Neutrophil (primary cell): ENCODE results near the gene EFCAB5.

ENCODE experiments used
- H3K27ac ChIP-seq: fragments of 200-600 bp; sonication (generic); 2 replicates; pipeline ENCODE4 v1.5.1; 2016; ENCODE audit warnings: mild to moderate bottlenecking, moderate library complexity
- H3K27me3 ChIP-seq: fragments of 200-600 bp; sonication (generic); 2 replicates; pipeline ENCODE4 v1.6.0; 2016; ENCODE audit warnings: mild to moderate bottlenecking
- H3K36me3 ChIP-seq: fragments of 200-600 bp; sonication (generic); 2 replicates; pipeline ENCODE4 v1.5.1; 2017
- H3K4me1 ChIP-seq, 2 experiments: fragments of 200-600 bp in 1 of 2; sonication (generic) in 1 of 2; 1 replicate in 1 of 2; 2 replicates in 1 of 2; pipeline versions ENCODE4 v1.5.1 to v1.6.1; 2013 to 2016; ENCODE audit warnings: low read depth in 1 of 2, low read length in 1 of 2, mild to moderate bottlenecking in 1 of 2, moderate library complexity in 1 of 2; ENCODE audit not compliant: control insufficient read depth in 1 of 2, insufficient read depth in 1 of 2
- H3K4me3 ChIP-seq, 2 experiments: fragments of 200-600 bp in 1 of 2; sonication (generic) in 1 of 2; 1 replicate in 1 of 2; 2 replicates in 1 of 2; pipeline ENCODE4 v1.5.1; 2013 to 2016; ENCODE audit warnings: low read depth in 1 of 2, low read length in 1 of 2, mild to moderate bottlenecking in 1 of 2, moderate library complexity in 1 of 2
- H3K9me3 ChIP-seq: fragments of 200-600 bp; sonication (generic); 2 replicates; pipeline ENCODE4 v1.5.1; 2016
- CTCF ChIP-seq: fragments of 200-600 bp; sonication (generic); IDR thresholded peaks from 2 replicates; pipeline ENCODE4 v1.5.1; 2016; ENCODE audit warnings: antibody characterized with exemption

The EFCAB5 gene

GRCh38 chr17:30155389-30155788, 214.0 kb downstream of the EFCAB5 start:
- Histone ChIP-seq H3K36me3 (peaks cover 6% of the 10 kb centered on the region), H3K27me3 (no peaks in the 10 kb centered on the region), H3K4me1 (no peaks in the 10 kb centered on the region), H3K9me3 (no peaks in the 10 kb centered on the region), H3K27ac (no peak overlapping the region), H3K4me3 (no peak overlapping the region)
- no peak for TF ChIP-seq CTCF
